ENCODE measurements around the gene MTSS2.

MTSS2 gene

DNA sequence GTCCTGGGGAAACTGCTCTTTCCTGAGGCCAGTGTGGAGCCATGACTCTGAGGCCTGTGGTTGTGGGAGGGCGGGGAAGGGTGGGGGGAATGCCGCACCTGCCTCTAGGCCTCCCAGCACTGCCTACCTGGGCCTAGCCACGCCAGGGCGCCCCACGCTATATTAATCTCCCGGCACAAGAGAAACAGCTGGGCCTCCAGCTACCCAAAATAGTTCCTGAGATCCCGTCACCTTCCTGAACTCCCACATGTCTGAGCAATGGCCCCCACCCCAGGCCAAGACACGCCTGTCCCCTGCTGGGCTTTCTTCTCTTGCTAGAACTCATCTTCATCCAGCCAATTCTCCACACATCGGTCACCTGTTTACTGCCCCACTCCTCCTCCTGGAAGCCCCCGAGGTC is 13.0 kb upstream of the MTSS2 start:
- no peak for DNase-seq

DNA sequence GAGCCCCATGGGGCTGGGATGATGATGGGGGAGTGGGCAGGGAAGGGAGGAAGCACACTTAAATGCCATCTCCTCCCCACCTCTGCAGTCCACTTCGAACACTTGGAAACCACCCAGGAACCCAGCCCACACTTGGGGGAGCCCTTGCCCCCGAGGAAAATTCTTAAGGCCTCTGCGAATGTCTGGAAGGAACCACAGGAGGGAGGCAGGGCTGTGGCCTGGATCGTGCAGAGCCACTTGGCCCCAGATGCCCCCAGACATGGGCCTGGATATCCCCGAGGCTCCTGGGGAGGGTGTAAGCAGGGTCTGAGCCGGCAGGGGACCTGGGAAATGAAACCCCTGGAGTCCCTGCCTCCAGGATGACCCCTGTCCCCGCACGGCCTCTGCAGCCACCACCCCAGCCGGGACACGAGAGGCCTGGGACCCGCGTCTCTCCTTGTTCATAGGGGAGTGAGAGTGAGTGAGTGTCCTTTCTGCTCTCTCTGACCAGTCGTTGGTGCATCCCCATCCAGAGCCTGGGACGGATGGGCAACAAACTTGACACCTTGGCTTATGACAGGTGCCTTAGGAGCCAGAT is 11.8 kb upstream of the MTSS2 start:
- no peak for DNase-seq

DNA sequence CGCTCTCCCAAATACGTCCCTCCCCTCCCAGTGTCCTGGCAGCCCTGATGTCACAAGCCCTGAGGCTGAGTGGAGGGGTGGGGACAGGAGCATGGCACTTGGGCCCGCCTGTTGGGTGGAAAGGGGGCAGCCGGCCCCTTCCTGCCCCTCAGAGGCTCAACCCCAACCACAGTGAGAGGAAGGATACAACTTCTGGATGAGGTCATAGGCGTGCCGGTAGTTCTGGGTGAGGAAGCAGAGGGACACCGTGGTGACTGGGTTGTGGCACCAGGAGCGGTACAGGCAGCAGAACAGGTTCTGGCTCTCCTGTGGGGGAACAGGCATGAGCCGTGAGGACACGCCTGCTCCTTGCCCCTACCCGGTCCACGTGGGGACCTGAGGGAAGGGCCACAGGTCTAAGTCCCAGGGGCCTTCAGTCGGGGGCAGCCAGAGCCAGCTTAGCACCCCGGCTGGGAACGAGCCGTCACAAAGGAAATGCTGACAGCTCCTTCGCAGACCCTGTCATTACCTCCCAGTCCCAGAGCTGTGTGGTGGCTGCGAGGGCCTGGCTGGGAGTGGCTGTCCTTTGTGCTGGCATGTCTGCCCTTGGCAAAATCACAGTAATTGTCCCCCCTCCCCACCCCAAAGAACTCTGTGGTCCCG is 11.2 kb upstream of the MTSS2 start:
- no peak for DNase-seq

DNA sequence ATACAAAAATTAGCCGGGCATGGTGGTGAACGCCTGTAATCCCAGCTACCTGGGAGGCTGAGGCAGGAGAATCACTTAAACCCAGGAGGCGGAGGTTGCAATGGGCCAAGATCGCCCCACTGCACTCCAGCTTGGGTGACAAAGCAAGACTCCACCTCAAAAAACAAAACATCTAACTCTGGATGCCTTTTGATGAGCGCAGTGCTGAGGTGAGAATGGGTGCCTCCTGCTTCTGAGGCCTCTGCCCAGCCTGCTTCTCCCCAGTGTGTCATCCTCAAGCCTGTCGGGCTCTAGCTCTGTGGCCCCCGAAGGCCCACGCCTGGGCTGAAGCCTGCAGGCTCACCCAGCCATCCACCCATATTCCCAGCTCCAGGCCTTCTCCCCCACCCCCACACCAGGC is 10.5 kb upstream of the MTSS2 start:
- DNase-seq: no peak

- DNase-seq: no peak
Measured at GRCh38 chr16:70695331-70696070, 9.6 kb upstream of the MTSS2 start.

DNA sequence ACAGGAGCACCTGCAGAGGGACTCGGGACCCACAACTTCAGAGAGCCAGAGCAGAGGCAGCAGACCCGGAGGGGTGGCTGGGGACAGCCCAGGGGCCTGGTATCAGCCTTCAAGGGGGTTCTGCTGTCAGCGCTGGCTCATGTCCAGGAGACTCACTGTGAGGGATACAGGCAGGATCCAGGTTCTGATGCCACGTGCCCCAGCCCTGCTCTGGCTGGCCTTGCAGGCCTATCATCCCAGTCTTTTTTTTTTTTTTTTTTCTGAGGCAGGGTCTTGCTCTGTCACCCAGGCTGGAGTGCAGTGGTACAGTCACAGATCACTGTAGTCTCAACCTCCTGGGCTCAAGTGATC is 9.0 kb upstream of the MTSS2 start:
- no peak for DNase-seq

DNA sequence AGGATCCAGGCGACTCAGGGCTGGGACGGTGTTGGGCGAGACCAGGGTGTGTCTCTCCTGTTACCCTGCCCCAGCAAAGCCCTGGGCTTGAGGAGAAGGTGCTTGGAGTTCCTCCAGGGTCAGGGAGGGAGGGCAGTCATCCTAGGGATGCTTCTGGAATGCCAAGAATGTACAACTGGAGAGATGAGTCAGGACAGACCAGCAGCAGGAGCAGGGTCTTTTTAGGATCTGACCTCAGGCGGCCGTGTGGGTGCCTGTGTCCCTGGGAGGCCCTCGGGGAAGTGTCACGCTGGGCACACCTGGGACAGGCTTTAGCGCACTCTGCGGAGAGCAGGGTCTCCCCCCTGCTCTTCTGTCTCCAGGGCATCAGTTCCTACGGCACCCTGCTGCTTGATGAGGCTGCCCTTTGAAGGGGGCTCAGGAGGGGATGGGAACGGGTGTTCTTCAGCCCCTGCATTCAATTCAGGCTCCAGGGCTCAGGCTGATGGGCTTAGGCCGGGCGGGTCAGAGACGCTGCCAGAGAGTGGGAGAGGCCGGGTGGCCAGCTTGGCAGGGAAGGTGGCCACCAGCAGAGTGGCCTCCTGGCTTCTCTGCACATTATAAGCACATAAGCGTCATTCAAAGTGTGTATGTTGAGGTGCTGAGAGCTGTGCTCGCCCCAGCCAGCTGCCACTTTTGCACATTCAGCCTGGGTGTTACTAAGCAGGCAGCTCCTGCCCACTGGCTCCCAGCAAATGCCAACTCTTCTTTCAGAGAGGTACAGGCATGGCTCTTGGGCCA is 8.4 kb upstream of the MTSS2 start:
- no peak for DNase-seq

DNA sequence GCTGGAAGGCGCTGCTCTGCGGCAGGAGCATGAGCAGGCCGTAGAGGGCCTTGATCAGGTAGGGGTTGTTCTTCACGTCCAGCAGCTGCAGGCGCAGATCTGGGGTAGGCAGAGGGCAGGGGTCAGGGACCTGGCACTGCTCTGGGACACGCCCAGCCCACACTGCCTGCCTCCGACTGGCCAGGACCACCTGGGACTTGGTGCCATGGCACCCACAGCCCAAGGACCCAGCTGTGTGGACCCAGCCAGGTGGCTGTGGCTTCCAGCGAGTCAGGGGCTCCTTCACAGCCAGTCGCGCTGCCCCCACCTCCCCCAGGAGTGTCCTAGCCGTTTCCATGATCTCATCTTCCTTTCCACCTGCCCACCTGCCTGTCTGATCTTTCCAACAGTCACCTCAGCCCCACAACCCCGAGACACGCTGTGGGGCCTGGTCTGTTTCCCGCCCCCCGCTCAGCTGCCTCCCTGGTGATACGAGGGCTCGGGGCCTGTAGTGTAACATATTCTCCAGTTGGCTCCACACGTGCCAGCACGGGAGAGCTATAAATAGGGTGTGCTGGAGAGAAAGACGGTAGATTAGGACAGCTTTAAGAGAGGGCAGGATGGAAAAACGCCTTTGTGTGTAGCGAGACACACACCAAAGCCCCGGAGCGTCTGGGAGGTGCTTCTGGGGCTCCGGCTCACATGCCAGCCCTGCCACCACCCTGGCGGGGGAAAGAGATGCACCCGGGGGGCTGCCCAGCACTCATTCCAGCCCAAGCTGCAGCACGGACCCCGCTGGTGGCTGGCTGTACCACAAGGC is 7.2 kb upstream of the MTSS2 start:
- DNase-seq: no peak

DNA sequence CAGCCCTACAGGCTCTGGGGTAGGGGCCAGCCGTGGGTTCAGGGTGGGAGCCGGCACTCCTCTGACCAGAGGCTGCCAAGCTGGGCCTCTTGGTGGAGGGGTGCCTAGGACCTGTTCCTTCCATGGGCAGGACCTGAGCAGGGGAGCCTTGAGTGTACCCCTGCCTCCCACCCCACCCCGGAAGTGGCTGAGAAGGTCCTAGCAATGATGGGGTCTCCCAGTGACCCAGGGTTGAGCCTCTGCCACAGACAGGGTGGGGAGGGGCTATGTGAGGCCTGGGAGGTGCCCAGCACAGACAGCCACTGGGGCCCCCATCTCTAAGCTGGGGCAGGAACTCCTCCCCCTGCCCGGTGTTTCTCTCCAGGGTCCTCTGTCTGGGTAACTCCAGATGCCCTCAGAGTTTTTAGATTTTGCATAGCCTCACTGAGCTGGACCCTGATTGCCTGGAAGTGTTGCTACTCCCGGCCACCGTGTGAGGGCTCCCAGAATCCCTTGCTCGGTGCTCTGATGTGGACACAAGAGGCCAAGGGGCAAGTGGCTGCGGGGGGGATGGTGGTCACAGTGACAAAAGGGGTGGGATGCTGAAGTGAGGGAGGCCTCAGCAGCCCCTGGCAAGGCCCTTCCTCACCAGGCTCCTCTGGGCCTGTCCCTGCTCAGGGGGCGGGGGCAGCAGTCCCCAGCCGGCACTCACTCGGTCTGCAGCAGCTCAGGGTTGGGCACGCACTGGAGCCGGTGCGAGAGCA is 6.4 kb upstream of the MTSS2 start:
- DNase-seq: no peak

- DNase-seq: no peak
Measured at GRCh38 chr16:70691223-70692129, 5.6 kb upstream of the MTSS2 start.

DNA sequence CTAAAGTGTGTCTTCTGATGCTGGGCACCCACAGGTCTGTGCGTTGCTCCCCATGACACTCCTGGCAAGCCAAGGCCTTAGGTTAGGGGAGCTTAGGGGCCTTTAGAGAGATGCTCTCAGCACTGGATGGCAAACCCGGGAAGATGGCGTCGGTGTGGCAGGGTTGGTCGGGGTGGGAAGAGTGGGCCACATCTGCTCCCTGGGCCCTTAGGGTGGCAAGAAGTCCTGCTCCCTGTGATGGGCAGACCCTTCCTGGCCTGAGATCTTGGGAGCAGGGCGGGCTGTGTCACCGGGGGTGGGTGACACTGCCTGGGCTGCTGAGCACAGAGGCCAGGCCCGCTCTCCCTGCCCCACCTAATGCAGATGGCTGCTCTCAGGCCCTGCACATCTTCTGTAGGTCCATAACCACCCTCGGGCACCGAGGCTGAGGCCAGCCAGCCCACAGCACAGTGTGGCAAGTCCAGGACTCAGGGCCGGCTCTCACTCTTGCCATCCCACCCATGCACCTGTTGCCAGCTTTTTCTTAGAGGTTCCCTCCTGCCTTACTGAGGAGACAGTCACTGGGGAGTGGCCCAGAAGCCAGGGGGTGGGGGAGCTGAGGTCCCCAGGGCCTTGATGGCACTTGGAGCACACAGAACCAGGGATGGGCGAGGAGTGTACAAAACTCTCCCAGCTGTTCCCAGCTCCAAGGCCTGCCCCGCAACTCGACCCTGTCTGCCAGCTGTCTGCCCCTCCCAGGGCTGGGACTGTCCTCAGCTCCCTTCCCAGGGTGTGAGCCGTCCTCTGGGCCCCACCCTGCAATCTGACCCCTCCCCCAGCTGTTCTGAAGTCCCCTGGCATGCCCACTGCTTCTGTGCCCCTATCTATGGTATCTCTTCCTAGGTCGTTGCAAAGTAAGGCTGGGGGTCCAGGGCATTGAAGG is 4.4 kb upstream of the MTSS2 start:
- no peak for DNase-seq

GRCh38 chr16:70689035-70689969 is 3.4 kb upstream of the MTSS2 start:
- no peak for DNase-seq

DNA sequence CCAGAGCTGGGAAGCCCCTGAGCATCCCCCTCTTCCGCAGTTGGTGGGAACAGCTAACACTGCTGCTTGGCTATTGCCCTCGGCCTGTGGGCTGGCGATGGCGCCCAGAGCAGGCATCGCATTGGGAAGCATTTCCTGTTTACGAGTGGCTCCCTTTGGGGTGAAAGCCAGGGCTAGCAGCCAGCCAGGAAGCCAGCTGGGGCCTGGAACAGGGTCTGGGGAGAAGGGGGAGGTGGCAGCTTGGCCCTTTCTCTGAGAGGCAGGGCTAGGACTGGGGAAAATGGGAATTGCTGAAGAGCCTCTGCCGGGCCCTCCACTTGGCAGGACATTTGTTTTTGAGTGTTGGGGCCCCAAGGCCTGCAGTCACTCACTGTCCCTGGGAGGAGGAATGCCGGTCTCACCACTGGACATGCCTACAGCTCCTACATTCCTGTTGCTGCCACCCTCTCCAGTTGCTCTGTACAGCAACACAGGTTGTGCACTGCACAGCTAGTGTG is 2.4 kb upstream of the MTSS2 start:
- DNase-seq: no peak

- no peak for DNase-seq
Measured at GRCh38 chr16:70687671-70688245, 1.9 kb upstream of the MTSS2 start.

- no peak for DNase-seq
Measured at GRCh38 chr16:70687102-70687511, 1.3 kb upstream of the MTSS2 start.

- DNase-seq: no peak
Measured at GRCh38 chr16:70686376-70687101, 686 bp upstream of the MTSS2 start.
